Epithelial cell of proximal tubule (primary cell): ENCODE data around the gene PRLR. TPM values are rescaled to one million over a fixed set of nuclear protein-coding genes. Genes with fewer than 3 reads are reported as not detected.

ENCODE experiments used
- DNase-seq: peaks from one replicate; pipeline ENCODE4 v3.0.0-alpha.2; 2011; ENCODE audit warnings: low read depth
- H3K4me3 ChIP-seq: 2 replicates; pipeline ENCODE4 v1.5.1; 2011; ENCODE audit warnings: low read depth, mild to moderate bottlenecking, low read length
- CTCF ChIP-seq: conservative IDR thresholded peaks from 2 replicates; pipeline ENCODE4 v1.5.1; 2012; ENCODE audit warnings: low read depth, mild to moderate bottlenecking, low read length
- total RNA-seq: library from RNA; depleted of rRNA; stranded (reverse); fragments of >200 nt; gene quantifications from 2 replicates; pipeline ENCODE4 v1.2.3, GENCODE V29; 2015

The PRLR gene
- 0.22 and 0.35 TPM in 2 replicates for total RNA-seq

DNA sequence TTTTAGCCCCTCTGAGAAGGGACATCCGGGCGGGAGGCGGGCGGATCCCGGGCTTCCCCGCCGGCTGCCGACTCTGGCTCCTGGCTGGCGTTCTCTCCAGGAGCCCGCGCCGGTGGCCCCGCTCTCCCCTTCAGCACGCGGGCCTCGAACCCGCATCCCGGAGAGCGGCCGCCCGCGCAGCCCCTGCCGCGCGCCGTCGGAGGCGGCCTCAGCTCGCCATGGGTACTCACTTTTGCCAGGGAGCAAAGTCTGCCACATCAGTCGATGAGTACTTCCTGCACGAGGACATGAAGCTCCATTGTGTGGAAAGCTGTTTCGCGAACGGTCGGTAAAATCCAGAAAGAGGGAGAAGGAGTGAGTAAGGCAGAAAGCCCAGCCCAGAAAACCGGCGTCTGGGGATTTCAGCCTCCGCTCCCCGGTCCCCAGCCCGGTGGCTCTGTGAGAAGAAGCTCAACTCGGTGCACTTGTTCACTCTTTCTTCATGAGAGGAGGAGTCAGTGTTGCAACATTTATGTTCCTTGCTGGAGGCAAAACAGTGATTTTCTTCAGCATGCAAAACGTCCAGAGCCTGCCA, at the start of gene PRLR:
Gene PRLR, minus strand, starts transcription at position 450 of the 574 bp plus-strand sequence. CDS start 140,867 bp downstream, outside the sequence.
- DNase-seq: peak; percentile 19

GRCh38 chr5:35274839-35275509, 44.7 kb upstream of the PRLR start:
- TF ChIP-seq CTCF: no peak
- H3K4me3 ChIP-seq: no peak overlapping the region
- no peak for DNase-seq

More for the DNA sequence above, at the start of gene PRLR:
- peak within 1 kb of the TSS; percentile 64 for H3K4me3 ChIP-seq
- TF ChIP-seq CTCF: no peak

DNA sequence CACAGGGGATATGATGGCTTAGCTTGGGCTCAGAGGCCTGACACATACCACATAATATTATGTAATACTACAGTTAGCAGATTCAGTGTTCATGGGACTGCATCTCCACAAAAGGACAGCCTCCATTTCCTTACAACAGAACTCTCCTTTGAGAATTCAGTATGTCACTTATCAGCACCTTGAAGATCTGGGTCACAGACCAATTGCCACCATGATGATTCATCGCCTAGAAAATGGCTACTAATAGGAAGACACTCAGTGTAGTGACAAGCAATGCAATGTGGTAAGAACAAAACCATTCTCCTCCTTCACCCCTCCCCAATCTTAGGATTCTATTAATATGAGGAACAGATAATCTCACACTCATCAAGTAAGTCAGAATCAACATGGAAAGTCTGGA, 38.7 kb upstream of the PRLR start:
- no peak for DNase-seq
- TF ChIP-seq CTCF: no peak
- H3K4me3 ChIP-seq: no peak overlapping the region

DNA sequence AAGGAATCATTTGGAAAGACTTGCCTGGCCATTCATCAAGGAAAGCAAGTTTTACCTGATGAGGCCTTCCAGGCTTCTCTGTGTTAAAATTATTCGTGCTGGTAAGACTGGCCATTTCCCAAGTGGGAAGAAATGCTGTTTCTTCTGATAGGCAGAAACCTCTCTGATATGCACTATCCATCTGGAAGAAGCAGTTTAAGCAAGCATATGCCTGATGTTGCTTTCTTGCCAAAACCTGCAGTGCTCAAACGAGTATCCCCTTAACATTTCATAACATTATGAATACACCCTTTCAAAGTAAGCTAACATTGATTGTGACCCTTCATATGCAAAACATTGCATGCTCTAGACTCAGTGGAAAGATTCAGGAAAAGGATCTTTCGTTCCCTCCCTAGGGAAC, 36.0 kb upstream of the PRLR start:
- no peak for TF ChIP-seq CTCF
- no peak for DNase-seq
- no peak overlapping the region for H3K4me3 ChIP-seq

GRCh38 chr5:35264509-35264908, 34.2 kb upstream of the PRLR start:
- H3K4me3 ChIP-seq: no peak overlapping the region
- TF ChIP-seq CTCF: no peak
- DNase-seq: no peak

DNA sequence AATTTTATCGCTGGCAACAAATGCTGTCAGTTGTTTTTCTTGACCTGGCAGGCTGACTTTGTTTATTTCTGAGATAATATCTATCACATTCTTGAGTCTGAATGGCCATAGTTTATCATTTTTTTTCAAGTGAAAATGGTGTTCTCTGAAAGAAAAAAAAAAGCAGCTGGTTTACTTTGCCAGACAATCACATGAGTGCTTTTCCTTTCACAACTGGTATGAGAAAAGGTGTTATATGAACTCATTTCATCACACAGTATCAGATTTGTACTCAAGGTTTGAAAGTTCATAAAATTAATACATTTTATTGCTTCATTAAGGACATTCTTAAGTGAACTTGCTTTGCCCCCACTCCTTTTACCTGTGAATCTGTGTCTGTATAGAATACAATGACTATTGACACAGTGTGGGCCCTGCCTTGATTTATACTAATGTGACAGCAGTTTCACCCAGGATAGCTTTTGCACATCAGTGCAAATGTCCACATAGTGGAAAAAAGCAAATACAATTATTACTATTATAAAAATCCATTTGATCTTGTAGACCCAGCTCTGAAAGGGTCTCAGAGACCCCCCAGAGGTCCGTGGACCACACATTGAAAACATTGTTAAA, 33.1 kb upstream of the PRLR start:
- H3K4me3 ChIP-seq: no peak overlapping the region
- DNase-seq: no peak
- no peak for TF ChIP-seq CTCF
